Muscle layer of duodenum (tissue), 2 donors: Measurements from ENCODE around the gene MT1M.
A peak's percentile ranks its signal among the peaks of the same experiment; 100 is the strongest.
"Not testable (repeated sequence)": the region's sequence is repeated elsewhere in the genome, so short reads cannot be mapped to it uniquely, and the experiment has no call there.

ENCODE experiments used
- H3K27ac ChIP-seq: one replicate; pipeline ENCODE4 v1.7.0; 2013; ENCODE audit warnings: mild to moderate bottlenecking, low read length
- H3K27me3 ChIP-seq: one replicate; pipeline ENCODE4 v1.7.0; 2013; ENCODE audit warnings: low read depth, mild to moderate bottlenecking, control low read depth, low read length
- H3K36me3 ChIP-seq, 2 donors: one replicate each; pipeline ENCODE4 v1.7.0; 2013; ENCODE audit warnings: low read length in 2 of 2, control low read depth in 1 of 2, mild to moderate bottlenecking in 1 of 2; ENCODE audit not compliant: insufficient read depth in 2 of 2, control insufficient read depth in 1 of 2
- H3K4me1 ChIP-seq, 2 donors: one replicate each; pipeline ENCODE4 v1.7.0; 2013; ENCODE audit warnings: low read length in 2 of 2, mild to moderate bottlenecking in 2 of 2, control low read depth in 1 of 2, moderate library complexity in 1 of 2; ENCODE audit not compliant: insufficient read depth in 2 of 2, control insufficient read depth in 1 of 2
- H3K4me3 ChIP-seq, 2 donors: one replicate each; pipeline ENCODE4 v1.7.0; 2013; ENCODE audit warnings: low read length in 2 of 2, low read depth in 1 of 2, mild to moderate bottlenecking in 1 of 2
- H3K9me3 ChIP-seq, 2 donors: one replicate each; pipeline ENCODE4 v1.7.0; 2013; ENCODE audit warnings: low read length in 2 of 2, control low read depth in 1 of 2, mild to moderate bottlenecking in 1 of 2; ENCODE audit not compliant: control insufficient read depth in 1 of 2
- donor health status: healthy.

MT1M gene

GRCh38 chr16:56672171-56672570, 39.7 kb downstream of the MT1M start:
- H3K27me3 ChIP-seq, result peaks cover 29% of the 10 kb centered on the region
- H3K4me1 ChIP-seq, result peaks cover 0 to 14% of the 10 kb centered on the region in 2 donors
- not testable (repeated sequence) for H3K4me3 ChIP-seq, H3K27ac ChIP-seq, H3K36me3 ChIP-seq, H3K9me3 ChIP-seq

- Histone ChIP-seq H3K27ac (no peak overlapping the region), H3K36me3 (no peaks in the 10 kb centered on the region), H3K4me3 (no peak overlapping the region), H3K4me1 (peaks cover 0 to 12% of the 10 kb centered on the region in 2 donors), H3K27me3 (peaks cover 21% of the 10 kb centered on the region), H3K9me3 (no peaks in the 10 kb centered on the region)
Measured at GRCh38 chr16:56672761-56673536, 40.5 kb downstream of the MT1M start.

DNA sequence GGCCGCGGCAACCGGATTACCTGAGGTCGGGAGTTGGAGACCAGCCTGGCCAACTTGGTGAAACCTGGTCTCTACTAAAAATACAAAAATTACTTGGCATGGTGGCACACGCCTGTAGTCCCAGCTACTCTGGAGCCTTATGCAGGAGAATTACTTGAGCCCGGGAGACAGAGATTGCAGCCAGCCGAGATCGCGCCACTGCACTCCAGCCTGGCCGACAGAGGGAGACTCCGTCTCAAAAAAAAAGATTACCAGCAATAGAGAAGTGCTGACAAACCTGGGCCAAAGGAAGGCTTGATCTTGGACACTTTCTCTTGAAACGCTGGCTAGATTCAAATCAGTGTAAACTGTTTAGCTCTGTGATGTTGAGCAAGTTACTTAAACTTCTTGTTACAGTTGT, 41.5 kb downstream of the MT1M start:
- H3K36me3 ChIP-seq, result no peaks in the 10 kb centered on the region
- no peak overlapping the region for H3K27ac ChIP-seq
- H3K9me3 ChIP-seq, result no peaks in the 10 kb centered on the region
- peaks cover 0 to 9% of the 10 kb centered on the region in 2 donors for H3K4me1 ChIP-seq
- no peak overlapping the region for H3K4me3 ChIP-seq
- peaks cover 13% of the 10 kb centered on the region for H3K27me3 ChIP-seq

DNA sequence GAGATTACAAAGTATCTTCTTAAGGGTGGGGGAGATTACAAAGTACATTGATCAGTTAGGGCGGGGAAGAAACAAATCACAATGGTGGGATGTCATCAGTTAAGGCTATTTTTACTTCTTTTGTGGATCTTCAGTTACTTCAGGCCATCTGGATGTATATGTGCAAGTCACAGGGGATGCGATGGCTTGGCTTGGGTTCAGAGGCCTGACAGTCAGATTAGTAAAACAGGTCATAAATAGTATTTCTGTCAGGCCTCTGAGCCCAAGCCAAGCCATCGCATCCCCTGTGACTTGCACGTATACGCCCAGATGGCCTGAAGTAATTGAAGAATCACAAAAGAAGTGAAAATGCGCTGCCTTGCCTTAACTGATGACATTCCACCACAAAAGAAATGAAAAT, 42.1 kb downstream of the MT1M start:
- not testable (repeated sequence) for H3K36me3 ChIP-seq, H3K4me1 ChIP-seq, H3K9me3 ChIP-seq, H3K4me3 ChIP-seq, H3K27ac ChIP-seq, H3K27me3 ChIP-seq

GRCh38 chr16:56675685-56676210, 43.3 kb downstream of the MT1M start:
- Histone ChIP-seq H3K4me3 (peak overlapping the region in 1 of 2 donors; percentile 30), H3K4me1 (peaks cover 0 to 3% of the 10 kb centered on the region in 2 donors), H3K27ac (no peak overlapping the region), H3K9me3 (no peaks in the 10 kb centered on the region), H3K36me3 (no peaks in the 10 kb centered on the region), H3K27me3 (no peaks in the 10 kb centered on the region)

DNA sequence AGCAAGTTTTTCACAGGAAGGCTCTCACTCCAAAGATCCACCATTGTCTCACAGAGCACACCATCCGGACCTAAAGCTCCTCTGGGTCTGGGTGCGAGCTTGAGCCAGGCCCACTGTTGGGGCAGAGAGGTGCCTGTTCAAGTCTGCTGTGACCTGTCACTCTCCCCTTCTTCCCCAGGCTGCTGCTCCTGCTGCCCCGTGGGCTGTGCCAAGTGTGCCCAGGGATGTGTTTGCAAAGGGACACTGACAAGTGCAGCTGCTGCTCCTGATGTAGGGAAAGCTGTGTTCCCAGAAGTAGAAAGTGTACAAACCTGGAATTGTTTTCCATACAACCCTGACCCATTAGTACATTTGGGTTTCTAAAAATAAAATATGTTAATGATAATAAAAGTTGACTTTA, 45.0 kb downstream of the MT1M start:
- no peaks in the 10 kb centered on the region for H3K36me3 ChIP-seq
- no peaks in the 10 kb centered on the region for H3K9me3 ChIP-seq
- no peak overlapping the region for H3K27ac ChIP-seq
- no peaks in the 10 kb centered on the region for H3K27me3 ChIP-seq
- no peak overlapping the region for H3K4me3 ChIP-seq
- H3K4me1 ChIP-seq, result peaks cover 0 to 3% of the 10 kb centered on the region in 2 donors

DNA sequence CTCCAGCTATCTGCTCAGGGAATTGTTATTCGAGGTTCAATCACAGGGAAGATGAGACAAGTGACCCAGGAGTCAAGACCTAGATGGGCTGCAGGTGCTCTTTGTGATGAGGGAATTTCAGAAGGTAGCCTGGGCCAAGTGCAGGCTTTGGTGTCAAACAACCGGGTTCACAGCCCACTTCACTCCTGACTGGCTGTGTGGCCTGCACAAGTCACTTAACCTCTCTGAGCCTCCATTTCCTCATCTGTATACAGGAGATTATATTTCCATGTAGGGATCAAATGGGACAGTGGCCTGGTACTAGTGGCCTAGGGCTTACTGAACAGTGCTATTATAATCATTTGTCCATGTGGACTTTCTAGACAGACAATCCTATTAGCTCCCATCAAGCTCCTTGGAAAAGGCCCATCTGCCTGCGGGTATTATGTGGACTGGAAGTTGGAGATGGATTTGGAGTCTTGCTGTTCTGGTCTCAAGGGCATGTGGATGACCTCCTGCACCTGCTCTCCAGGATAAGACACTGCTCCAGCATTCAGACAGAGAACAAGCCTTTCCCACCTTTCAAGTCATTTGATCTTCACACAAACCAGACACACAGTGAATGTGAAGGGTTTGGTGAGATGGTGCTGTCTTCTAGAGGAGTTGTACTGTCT, 46.7 kb downstream of the MT1M start:
- H3K27ac ChIP-seq, result no peak overlapping the region
- H3K36me3 ChIP-seq, result no peaks in the 10 kb centered on the region
- H3K9me3 ChIP-seq, result no peaks in the 10 kb centered on the region
- peaks cover 3 to 11% of the 10 kb centered on the region in 2 donors for H3K4me1 ChIP-seq
- no peak overlapping the region for H3K4me3 ChIP-seq
- no peaks in the 10 kb centered on the region for H3K27me3 ChIP-seq

- H3K36me3 ChIP-seq, result no peaks in the 10 kb centered on the region
- H3K9me3 ChIP-seq, result no peaks in the 10 kb centered on the region
- H3K4me3 ChIP-seq, result no peak overlapping the region
- H3K4me1 ChIP-seq, result peaks cover 3 to 11% of the 10 kb centered on the region in 2 donors
- no peaks in the 10 kb centered on the region for H3K27me3 ChIP-seq
- no peak overlapping the region for H3K27ac ChIP-seq
Measured at GRCh38 chr16:56679818-56680217, 47.4 kb downstream of the MT1M start.

DNA sequence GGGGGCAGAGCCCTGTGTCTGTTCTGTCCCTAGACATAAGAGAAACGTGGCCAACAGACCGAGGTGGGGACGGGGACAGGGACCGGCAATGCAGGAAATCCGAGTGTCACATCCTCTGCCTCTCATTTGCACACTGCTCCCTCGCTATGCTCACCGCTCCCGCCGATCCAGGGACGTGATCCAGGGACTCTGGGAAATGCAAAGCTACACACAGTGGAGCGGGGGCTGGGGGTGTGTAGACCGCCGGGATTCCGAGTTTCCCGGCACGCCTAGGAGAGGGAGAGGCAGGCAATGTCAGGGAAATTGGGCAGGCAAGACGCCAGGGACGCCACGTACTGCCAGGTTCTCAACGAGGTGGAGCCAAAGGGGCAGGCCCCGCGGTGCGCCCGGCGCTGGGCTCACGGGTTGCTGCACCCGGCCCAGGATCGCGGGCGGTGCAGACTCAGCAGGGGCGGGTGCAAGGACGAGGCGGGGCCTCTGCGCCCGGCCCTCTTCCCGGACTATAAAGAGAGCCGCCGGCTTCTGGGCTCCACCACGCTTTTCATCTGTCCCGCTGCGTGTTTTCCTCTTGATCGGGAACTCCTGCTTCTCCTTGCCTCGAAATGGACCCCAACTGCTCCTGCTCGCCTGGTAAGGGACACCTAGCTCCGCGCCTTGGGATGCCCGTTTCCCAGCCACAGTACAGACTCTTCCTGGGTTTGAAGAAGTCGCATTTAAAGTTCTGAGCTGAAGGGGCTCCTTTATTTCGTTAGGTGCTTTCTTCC, 49.7 kb downstream of the MT1M start, which contains the start of gene MT1X:
TSS of gene MT1X (plus strand) at position 532 of the 764 bp plus-strand sequence. CDS start at position 603, 71 bp downstream.
- Histone ChIP-seq H3K36me3 (no peaks in the 10 kb centered on the region), H3K27me3 (no peaks in the 10 kb centered on the region), H3K9me3 (no peaks in the 10 kb centered on the region), H3K27ac (peak within 1 kb of the TSS; percentile 95), H3K4me3 (peak within 1 kb of the TSS; percentile 65 to 97), H3K4me1 (peaks cover 0 to 11% of the 10 kb centered on the region in 2 donors)

DNA sequence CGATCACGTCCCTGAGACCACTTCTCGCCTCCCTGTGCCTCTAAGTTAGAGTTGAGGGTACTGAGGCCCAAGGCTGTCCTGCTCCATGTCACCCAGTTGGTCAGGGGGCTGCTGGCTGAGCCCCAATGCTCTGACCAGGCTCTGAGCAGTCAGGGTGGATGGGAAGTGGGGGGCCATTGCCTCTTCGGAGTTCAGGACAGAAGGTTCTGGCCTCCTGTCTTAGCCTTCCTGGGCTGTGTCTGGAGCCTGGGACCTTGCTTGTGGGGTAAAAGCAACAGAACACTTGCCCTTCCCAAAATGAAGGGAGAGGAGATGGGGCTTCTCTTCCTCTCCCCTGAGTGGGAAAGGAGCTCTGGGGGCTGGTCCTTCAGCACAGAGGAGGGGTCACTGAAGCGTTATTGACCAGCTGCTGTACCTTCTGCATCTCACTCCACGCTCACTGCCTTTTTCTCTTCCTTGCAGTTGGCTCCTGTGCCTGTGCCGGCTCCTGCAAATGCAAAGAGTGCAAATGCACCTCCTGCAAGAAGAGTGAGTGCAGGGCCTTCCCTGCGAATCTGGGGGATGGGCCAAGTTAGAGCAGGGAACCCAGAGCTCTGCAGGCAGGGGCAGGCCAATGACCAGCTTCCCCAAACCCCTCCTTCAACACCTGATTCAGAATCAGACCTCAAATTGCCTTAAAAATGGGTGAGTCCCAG, 50.4 kb downstream of the MT1M start:
- Histone ChIP-seq H3K27me3 (no peaks in the 10 kb centered on the region), H3K27ac (peak overlapping the region; percentile 95), H3K9me3 (no peaks in the 10 kb centered on the region), H3K4me3 (peak overlapping the region; percentile 65 to 97), H3K4me1 (peaks cover 0 to 11% of the 10 kb centered on the region in 2 donors), H3K36me3 (no peaks in the 10 kb centered on the region)
